HG03520 (cell line): ENCODE results near the gene OTOG.

Experiments used
- ATAC-seq: cut with Tn5 transposase; IDR thresholded peaks from one replicate; pipeline ENCODE4 v1.9.1; 2021; ENCODE audit warnings: mild to moderate bottlenecking, moderate library complexity; ENCODE audit not compliant: unreplicated experiment

The OTOG gene

DNA sequence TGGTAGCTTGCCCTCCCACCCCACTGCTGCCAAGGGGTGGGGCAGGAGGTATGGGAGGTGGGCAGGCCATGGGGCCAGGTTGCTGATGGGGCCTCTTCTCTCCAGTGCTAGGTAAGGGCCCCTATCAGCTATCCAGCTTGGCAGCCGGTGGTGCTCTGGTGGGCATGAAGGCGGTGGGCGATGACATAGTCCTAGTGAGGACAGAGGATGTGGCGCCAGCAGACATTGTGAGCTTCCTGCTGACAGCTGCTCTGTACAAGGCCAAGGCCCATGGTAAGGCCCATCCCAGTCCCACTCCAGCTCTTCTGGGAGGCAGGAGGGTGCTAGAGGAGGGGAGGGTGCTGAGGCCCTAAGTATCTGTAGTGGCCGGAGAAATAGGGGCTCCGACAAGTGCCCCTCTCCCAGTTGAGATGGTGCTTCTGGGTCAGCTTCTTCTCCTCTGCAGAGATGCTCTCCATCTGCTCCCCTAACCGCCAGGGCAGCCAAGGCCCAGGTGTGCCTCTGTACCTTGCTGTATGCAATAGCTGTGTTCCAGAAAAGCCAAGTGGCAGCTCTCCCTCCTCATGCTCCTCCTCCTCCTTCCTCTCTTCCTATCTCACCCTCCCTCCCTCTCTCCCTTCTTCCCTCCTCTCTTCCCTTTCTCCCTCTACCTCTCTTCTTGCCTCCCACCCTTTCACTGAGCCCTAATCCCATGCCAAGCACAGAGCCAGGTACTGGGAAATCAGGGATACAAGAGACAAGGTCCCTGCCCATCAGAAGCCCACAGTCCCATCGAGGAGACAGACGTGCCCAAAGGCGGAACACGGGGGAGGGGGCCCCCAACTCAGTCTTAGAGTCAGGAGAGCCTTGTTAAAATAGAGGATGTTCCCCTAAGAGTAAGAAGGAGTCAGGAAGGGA, 55.3 kb downstream of the OTOG start:
- ATAC-seq = no peak

- ATAC-seq = no peak
These were observed 56.2 kb downstream of the OTOG start for GRCh38 chr11:17603056-17603825.

DNA sequence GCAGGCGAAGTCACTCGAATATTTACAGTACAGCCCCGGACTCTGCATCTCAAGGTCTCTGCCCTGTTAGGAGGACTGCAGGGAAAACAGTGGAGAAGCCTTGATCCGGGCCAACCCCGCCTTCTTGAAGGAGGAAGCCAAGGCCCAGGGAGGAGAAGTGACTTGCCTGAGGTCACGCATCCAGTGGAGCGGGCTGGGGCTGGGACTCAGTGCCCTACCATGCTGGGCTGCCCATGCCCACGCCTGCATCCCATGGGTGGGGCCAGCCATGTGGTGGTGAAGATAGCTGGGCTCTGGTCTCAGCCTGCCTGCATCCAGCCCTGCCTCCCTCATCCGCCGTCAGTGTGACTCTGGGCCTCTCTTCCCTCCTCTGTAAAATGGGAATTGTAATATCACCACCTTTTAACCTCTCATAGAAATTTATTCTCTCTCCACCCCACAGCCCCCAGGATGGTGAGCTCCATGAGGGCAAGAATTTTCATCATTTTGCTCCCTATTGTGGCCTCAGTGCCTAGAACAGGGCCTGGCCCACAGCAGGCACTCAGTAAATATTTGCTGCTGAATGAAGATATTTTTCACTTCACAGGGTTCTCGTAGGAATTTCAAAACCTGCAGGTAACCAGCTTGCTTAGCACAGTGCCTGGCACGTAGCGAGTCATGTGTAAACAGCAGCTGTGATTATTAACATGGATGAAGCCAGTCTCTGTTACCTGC, 57.3 kb downstream of the OTOG start:
- ATAC-seq = no peak

DNA sequence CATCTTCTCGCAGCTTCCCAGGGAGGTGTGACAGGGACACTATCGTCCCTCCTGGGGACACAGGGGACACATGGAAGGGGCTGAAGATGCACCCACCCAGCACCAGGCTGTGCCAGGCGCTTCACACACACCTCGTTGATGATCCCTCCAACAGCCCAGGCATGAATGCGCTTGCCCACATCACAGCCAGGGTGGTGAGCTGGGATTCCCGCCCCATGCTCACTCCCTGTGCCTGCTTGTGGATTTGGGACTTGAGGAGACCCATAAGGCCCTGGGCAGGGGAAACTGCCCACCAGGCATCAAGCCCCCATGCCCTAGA, 57.8 kb downstream of the OTOG start:
- ATAC-seq = no peak

- no peak for ATAC-seq
These were observed 58.6 kb downstream of the OTOG start for GRCh38 chr11:17605651-17606122.

DNA sequence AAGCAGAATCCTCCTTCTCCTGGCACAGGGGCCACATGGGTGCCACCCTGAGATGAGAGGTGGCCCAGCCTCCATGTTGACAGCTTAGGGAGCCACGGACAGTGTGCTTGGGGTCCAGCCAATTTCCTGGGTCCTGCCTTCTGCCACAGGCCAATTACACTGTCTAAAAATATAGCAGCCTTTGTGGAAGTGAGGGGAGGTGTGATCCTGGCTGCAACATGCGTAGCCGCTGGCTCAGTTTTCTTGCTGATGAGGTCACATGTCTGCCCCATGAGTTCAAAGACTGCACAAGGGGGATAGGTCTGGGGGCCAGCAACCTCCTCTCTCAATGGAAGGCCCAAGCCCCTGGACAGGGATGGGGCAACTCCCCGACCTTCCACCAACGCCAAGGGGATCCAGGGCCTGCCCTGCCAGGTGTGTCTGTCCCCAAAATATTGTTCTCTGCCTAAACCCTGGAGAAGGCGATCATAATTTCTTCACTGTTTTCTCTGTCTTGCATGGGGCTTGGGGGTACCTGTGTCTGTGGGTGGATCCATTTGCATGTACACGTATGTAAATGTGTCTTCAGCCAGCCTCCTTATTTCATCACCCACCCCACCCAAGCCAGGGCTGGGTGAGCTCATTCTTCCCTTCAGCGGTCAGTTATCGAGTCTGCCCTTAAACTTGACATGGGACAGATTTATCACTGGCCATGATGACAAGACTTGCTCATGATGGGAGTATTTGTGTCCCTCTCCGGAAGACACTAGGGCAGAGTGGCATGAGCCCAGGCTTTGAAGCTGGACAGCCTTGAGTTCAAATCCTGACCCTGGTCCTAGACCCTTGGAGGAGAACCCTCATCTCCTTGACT, 59.4 kb downstream of the OTOG start:
- ATAC-seq = no peak

DNA sequence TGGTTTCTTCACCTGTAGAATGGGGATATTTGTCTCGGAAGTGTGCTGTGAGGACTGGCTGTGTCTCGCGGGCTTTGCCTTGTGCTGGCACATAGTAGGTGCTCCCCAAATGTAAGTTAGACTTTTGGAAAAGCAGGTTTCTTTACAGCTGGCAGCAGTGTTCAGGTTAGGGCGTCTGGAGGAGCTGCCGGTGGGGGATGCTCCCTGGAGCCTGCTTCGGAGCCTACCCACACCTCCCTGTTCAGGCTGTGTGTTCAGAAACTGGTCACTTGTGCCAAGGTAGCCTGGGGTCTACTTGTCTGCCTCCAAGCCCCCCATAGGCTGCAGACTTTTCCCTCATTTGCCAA, 60.0 kb downstream of the OTOG start:
- ATAC-seq = no peak

- ATAC-seq = no peak
These were observed 60.8 kb downstream of the OTOG start for GRCh38 chr11:17607591-17608570.

- ATAC-seq = no peak
These were observed 61.8 kb downstream of the OTOG start for GRCh38 chr11:17608821-17609220.

GRCh38 chr11:17609291-17610084, 62.4 kb downstream of the OTOG start:
- ATAC-seq = no peak

GRCh38 chr11:17610085-17610894, 63.2 kb downstream of the OTOG start:
- no peak for ATAC-seq

DNA sequence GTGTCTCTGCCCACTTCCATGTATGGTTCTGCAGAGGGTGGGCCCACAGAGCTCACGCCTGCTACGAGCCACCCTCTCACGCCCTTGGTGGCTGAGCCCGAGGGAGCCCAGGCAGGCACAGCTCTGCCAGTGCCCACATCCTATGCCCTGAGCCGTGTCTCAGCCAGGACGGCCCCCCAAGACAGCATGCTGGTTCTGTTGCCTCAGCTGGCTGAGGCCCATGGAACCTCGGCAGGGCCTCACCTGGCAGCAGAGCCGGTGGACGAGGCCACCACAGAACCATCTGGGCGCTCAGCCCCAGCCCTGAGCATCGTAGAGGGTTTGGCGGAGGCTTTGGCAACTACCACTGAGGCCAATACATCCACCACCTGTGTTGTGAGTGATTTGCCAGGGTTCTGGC, 64.0 kb downstream of the OTOG start:
- no peak for ATAC-seq

DNA sequence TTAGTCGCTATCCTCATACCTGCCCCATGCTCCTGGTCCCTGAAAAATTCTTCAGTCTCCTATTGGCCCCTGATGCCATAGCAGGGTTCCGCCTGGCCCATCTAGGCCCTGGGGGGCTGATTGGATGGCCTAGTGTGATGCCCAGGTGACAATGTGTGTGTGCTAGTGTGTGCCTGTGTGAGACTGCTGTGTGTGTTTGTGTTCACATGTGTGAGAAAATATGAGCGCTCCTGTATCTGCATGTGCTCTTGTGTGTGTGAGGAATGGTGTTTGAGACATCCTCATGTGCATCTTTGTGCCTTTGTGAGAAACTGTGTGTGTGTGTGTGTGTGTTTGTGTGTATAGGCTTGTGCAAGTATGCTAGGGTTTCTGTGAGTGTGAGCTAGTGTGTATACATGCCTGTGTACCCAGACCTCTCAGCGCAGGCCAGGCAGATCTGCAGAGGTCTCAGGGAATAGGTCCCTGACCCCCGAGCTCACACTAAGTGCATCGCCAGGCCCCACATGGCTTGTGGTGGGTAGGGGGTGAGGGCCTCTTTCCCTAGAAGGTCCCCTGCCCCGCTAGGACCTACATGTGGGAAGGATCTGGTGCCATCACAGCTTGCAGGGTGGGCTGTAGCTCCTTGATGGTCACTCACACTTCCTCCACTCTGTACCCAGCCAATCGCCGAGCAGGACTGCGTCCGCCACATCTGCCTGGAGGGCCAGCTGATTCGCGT, 64.6 kb downstream of the OTOG start:
- no peak for ATAC-seq

DNA sequence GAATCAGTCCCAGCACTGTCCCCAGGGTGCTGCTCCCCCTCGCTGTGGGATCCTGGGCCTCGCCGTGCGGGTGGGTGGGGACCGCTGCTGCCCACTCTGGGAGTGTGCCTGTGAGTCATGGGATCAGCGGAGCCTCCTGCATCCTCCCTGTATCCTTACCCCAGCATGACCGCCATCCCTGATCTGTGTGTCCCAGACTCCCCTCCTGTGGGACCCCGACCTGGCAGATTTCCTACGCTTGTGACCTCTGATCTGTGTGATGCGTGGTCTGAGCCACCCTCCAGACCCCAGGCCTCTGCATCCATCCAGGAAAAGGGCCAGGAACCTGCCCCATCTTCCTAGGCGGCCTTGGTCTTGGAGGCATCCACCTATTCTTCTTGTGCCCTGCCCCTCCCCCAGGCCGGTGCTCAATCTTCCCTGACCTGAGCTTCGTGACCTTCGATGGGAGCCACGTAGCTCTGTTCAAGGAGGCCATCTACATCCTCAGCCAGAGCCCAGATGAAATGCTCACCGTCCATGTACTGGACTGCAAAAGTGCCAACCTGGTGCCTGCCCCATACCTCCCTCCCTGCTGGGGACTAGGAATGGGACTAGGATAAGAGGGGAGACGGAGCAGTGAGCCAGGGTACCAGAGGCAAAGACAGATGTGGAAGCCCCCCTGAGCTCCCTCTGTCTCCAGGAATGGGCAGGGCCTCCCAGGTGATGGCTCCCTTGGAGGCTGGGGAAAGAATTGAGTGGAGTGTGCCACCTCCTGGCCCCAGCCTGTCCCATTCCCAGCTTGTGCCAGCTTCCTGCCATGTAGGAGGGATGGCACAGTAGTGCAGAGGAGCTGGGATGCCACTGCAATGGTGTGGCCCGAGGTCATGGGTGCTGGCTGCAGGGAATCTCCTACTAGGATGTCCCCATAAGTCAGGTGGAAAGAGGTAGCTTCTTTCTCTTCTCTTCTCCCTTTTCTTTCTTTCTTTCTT, 65.4 kb downstream of the OTOG start:
- ATAC-seq = no peak

DNA sequence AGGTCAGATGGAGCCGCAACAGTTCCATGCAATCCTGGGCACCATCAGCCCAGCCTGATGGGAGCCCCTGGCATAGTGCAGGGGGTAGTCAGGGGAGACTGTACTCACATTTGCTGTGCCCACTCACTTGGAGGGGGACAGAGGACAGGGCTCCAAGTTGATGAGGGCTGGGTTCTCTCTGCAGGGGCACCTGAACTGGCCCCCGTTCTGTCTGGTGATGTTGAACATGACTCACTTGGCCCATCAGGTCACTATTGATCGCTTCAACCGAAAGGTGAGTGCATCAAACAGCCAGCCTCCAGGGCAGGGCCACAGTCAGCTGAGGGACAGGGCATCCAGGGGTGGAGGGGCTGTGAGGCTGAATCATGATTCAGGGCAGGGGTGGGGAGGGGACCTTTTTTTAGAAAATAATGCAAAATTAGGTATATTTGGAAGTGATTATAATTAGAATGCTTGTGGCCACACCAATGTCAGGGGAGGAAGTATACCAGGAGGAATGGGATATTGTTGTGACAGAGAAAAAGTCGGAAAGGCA, 66.4 kb downstream of the OTOG start:
- no peak for ATAC-seq

DNA sequence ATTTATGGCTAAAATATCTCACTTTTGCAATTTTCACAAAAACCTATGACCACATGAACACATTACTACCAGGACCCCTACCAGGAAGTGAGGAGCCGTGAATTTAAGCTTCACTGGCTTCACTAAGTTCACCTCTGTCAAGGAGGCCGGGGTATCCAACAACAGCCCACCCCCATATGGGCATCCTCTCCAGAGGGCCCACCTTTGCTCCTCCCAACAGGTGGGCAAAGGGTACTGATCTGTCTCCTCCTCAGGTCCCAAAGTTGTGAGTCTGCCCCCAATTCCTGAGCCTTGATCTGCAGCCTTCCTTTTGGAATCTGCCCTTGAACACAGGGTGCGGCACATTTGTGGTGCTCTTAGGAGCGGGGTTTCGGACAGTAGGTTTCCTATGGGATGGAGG, 66.9 kb downstream of the OTOG start:
- no peak for ATAC-seq
